HCT116 (cell line): ENCODE measurements around the gene MAN1A1. TPM values are rescaled to one million over a fixed set of nuclear protein-coding genes. Genes with fewer than 3 reads are reported as not detected.
A peak's percentile ranks its signal among the peaks of the same experiment; 100 is the strongest.

ENCODE experiments used
- ATAC-seq: fragments of 200-7000 bp; cut with Tn5 transposase; 2 replicates; pipeline ENCODE4 v1.9.1; 2020; ENCODE audit warnings: mild to moderate bottlenecking, moderate library complexity
- BruUV-seq: library from RNA; stranded (reverse); fragments of 400-500 nt; replicated peaks from 2 replicates; lab custom pipeline; 2021; lab: Mats Ljungman, UMichigan
- CTCF ChIA-PET: fragments of 300-600 bp; sonication (Branson Sonifier 250); formaldehyde crosslinking; loops from one replicate; lab custom pipeline; 2021; ENCODE audit warnings: antibody characterized with exemption; lab: Charles Lee
- POLR2A ChIA-PET: fragments of 300-600, 350-600 bp; sonication (Branson Sonifier 250); formaldehyde crosslinking; loops from one replicate; lab custom pipeline; 2021; ENCODE audit warnings: antibody characterized with exemption; lab: Charles Lee
- RAD21 ChIA-PET, 2 experiments: fragments of 300-600 bp; sonication (Branson Sonifier 250); formaldehyde crosslinking; loops; one replicate each; lab custom pipeline; 2023; ENCODE audit warnings: low total read pairs in 2 of 2; ENCODE audit not compliant: uncharacterized antibody in 2 of 2, unreplicated experiment in 2 of 2, low non-redundant PET in 1 of 2; lab: Charles Lee
- DNase-seq: peaks from one replicate; pipeline ENCODE4 v3.0.0-alpha.2; 2010; ENCODE audit warnings: low read depth, low spot score
- H2AFZ ChIP-seq: fragments of 200-600 bp; shearing (Covaris generic), sonication (generic); 2 replicates; pipeline ENCODE4 v1.6.1; 2017; ENCODE audit warnings: low read depth, mixed run types, mixed read lengths, antibody characterized with exemption, low read length; ENCODE audit not compliant: poor library complexity, severe bottlenecking
- H3K27ac ChIP-seq: 2 replicates; pipeline ENCODE4 v1.5.1; 2012; ENCODE audit warnings: low read depth, low read length
- H3K27me3 ChIP-seq: fragments of 200-600 bp; sonication (generic); 2 replicates; pipeline ENCODE4 v1.6.1; 2016; ENCODE audit warnings: mixed run types, low read length, mixed read lengths; ENCODE audit not compliant: insufficient read depth
- H3K36me3 ChIP-seq, 2 experiments: fragments of 200-500 bp in 1 of 2; fragments of 200-600 bp in 1 of 2; sonication (Bioruptor generic) in 1 of 2; sonication (generic) in 1 of 2; 2 replicates each; pipeline versions ENCODE4 v1.5.1 to v1.6.1; 2014 to 2016; ENCODE audit warnings: low read length in 2 of 2, inconsistent platforms in 1 of 2, mixed read lengths in 1 of 2, mixed run types in 1 of 2; ENCODE audit not compliant: insufficient read depth in 2 of 2, control insufficient read depth in 1 of 2
- H3K4me1 ChIP-seq, 2 experiments: fragments of 200-600 bp in 1 of 2; sonication (generic) in 1 of 2; 2 replicates each; pipeline versions ENCODE4 v1.5.1 to v1.6.1; 2012 to 2017; ENCODE audit warnings: low read length in 2 of 2, inconsistent platforms in 1 of 2, mild to moderate bottlenecking in 1 of 2, mixed read lengths in 1 of 2, mixed run types in 1 of 2, moderate library complexity in 1 of 2; ENCODE audit not compliant: insufficient read depth in 2 of 2, control insufficient read depth in 1 of 2
- H3K4me2 ChIP-seq: fragments of 200-600 bp; sonication (generic); 2 replicates; pipeline ENCODE4 v1.6.1; 2017; ENCODE audit warnings: mixed run types, low read length, mixed read lengths
- H3K4me3 ChIP-seq, 2 experiments: fragments of 200-600 bp in 1 of 2; sonication (generic) in 1 of 2; replicated peaks in 1 of 2; 2 replicates each; pipeline ENCODE4 v1.5.1; 2011 to 2016; ENCODE audit warnings: low read length in 2 of 2, control low read depth in 1 of 2, low read depth in 1 of 2, mild to moderate bottlenecking in 1 of 2, mixed read lengths in 1 of 2, mixed run types in 1 of 2
- H3K79me2 ChIP-seq: fragments of 200-600 bp; sonication (generic); 2 replicates; pipeline ENCODE4 v1.6.1; 2017; ENCODE audit warnings: mild to moderate bottlenecking, mixed run types, low read length, moderate library complexity, mixed read lengths; ENCODE audit not compliant: insufficient read depth
- H3K9ac ChIP-seq: fragments of 200-600 bp; sonication (generic); 2 replicates; pipeline ENCODE4 v1.6.1; 2016; ENCODE audit warnings: low read length, mixed read lengths
- H3K9me2 ChIP-seq: fragments of 200-600 bp; sonication (generic), shearing (Covaris generic); 2 replicates; pipeline ENCODE4 v1.6.1; 2017; ENCODE audit warnings: mixed run types, mild to moderate bottlenecking, moderate library complexity; ENCODE audit not compliant: insufficient read depth
- H3K9me3 ChIP-seq, 2 experiments: fragments of 200-500 bp in 1 of 2; fragments of 200-600 bp in 1 of 2; sonication (Bioruptor generic) in 1 of 2; sonication (generic) in 1 of 2; 2 replicates each; pipeline ENCODE4 v1.6.1; 2014 to 2017; ENCODE audit warnings: low read length in 2 of 2, mixed read lengths in 2 of 2, inconsistent platforms in 1 of 2, low read depth in 1 of 2, mild to moderate bottlenecking in 1 of 2, mixed run types in 1 of 2, moderate library complexity in 1 of 2; ENCODE audit not compliant: control insufficient read depth in 1 of 2, insufficient read depth in 1 of 2
- H4K20me1 ChIP-seq: fragments of 200-600 bp; sonication (generic), shearing (Covaris generic); 2 replicates; pipeline ENCODE4 v1.6.1; 2017; ENCODE audit warnings: mixed run types, mild to moderate bottlenecking, moderate library complexity; ENCODE audit not compliant: insufficient read depth
- ATF3 ChIP-seq: IDR thresholded peaks from 2 replicates; pipeline ENCODE4 v1.6.1; 2012
- CEBPB ChIP-seq: IDR thresholded peaks from 2 replicates; pipeline ENCODE4 v1.6.1; 2012; ENCODE audit warnings: low read depth
- CTCF ChIP-seq, 3 experiments: fragments of 200-600 bp in 1 of 3; sonication (generic) in 1 of 3; IDR thresholded peaks in 2 of 3; conservative IDR thresholded peaks in 1 of 3; 2 replicates each; pipeline ENCODE4 v1.5.1; 2012 to 2017; ENCODE audit warnings: low read depth in 2 of 3, low read length in 2 of 3, antibody characterized with exemption in 1 of 3, borderline replicate concordance in 1 of 3, control low read depth in 1 of 3, mild to moderate bottlenecking in 1 of 3, mixed read lengths in 1 of 3, mixed run types in 1 of 3, moderate library complexity in 1 of 3; ENCODE audit not compliant: insufficient read depth in 1 of 3
- EZH2 ChIP-seq: fragments of 200-600 bp; sonication (generic); IDR thresholded peaks from 2 replicates; pipeline ENCODE4 v1.6.1; 2017; ENCODE audit warnings: antibody characterized with exemption, mixed run types
- EZH2phosphoT487 ChIP-seq: fragments of 200-600 bp; IDR thresholded peaks from 2 replicates; pipeline ENCODE4 v1.6.1; 2018; ENCODE audit warnings: antibody characterized with exemption, borderline replicate concordance
- FOSL1 ChIP-seq: IDR thresholded peaks from 2 replicates; pipeline ENCODE4 v1.6.1; 2012; ENCODE audit warnings: low read depth
- JUND ChIP-seq: IDR thresholded peaks from 2 replicates; pipeline ENCODE4 v1.6.1; 2012
- POLR2A ChIP-seq: IDR thresholded peaks from 2 replicates; pipeline ENCODE4 v1.7.0; 2011; ENCODE audit warnings: borderline replicate concordance; ENCODE audit not compliant: insufficient read depth, insufficient read length; ENCODE audit errors: extremely low read depth
- REST ChIP-seq: IDR thresholded peaks from 2 replicates; pipeline ENCODE4 v1.6.1; 2012; ENCODE audit warnings: low read depth
- SIN3A ChIP-seq: IDR thresholded peaks from 2 replicates; pipeline ENCODE4 v1.6.1; 2012; ENCODE audit warnings: low read depth
- SP1 ChIP-seq: IDR thresholded peaks from 2 replicates; pipeline ENCODE4 v1.6.1; 2012; ENCODE audit warnings: low read depth
- TCF7L2 ChIP-seq: IDR thresholded peaks from 2 replicates; pipeline ENCODE4 v1.7.0; 2011; ENCODE audit warnings: borderline replicate concordance, inconsistent platforms; ENCODE audit not compliant: insufficient read depth, insufficient read length; ENCODE audit errors: extremely low read depth
- YY1 ChIP-seq: IDR thresholded peaks from 2 replicates; pipeline ENCODE4 v1.6.1; 2011; ENCODE audit warnings: low read length, low read depth, moderate library complexity, mild to moderate bottlenecking; ENCODE audit not compliant: insufficient replicate concordance; ENCODE audit errors: extremely low read depth
- ZFX ChIP-seq: fragments of 450-650 bp; IDR thresholded peaks from 2 replicates; pipeline ENCODE4 v1.6.1; 2017
- ZNF274 ChIP-seq: fragments of 200-500 bp; sonication (Bioruptor generic); IDR thresholded peaks from 2 replicates; pipeline ENCODE4 v1.6.1; 2014; ENCODE audit warnings: mild to moderate bottlenecking, low read depth, low read length, inconsistent platforms
- intact Hi-C: fragments of 100-400 bp; cut with micrococcal nuclease; formaldehyde crosslinking; loops from 2 replicates; pipeline ENCODE4 v1.10.0; 2022
- total RNA-seq: library from RNA; stranded (reverse); gene quantifications from one replicate; pipeline ENCODE4 v1.2.1, GENCODE V29; 2021; ENCODE audit not compliant: unreplicated experiment

Gene MAN1A1
- total RNA-seq, 1 experiment from 2014 or later = 46.0 TPM

- Histone ChIP-seq H3K4me3 (no peak overlapping the region), H3K27me3 (no peaks in the 10 kb centered on the region), H3K9ac (no peak overlapping the region), H2AFZ (peak overlapping the region; percentile 56), H3K4me2 (no peak overlapping the region), H3K36me3 (no peaks in the 10 kb centered on the region), H3K79me2 (no peaks in the 10 kb centered on the region), H3K4me1 (no peaks in the 10 kb centered on the region), H3K9me3 (no peaks in the 10 kb centered on the region), H4K20me1 (no peaks in the 10 kb centered on the region), H3K9me2 (no peaks in the 10 kb centered on the region), H3K27ac (no peak overlapping the region)
- ChIA-PET POLR2A (no interaction called here), CTCF (no interaction called here), RAD21 (no interaction called here)
- BruUV-seq = no TSS peak
- ATAC-seq = no peak
- intact Hi-C loops = no loop called here
- no peak for DNase-seq
- no peak for TF ChIP-seq ATF3
- TF ChIP-seq CTCF (IDR thresholded peaks at IDR 0.05 in 2 of 3, conservative IDR thresholded peaks at IDR 0.05 in 1 of 3; ENCODE audit: borderline replicate concordance in 1 of 3, insufficient read depth in 1 of 3, low read depth in 2 of 3, low read length in 2 of 3) = no peak
- no peak for TF ChIP-seq SP1
- no peak for TF ChIP-seq JUND
- no peak for TF ChIP-seq CEBPB
- TF ChIP-seq FOSL1 = no peak
- no peak for TF ChIP-seq EZH2
- TF ChIP-seq ZNF274 = no peak
- no peak for TF ChIP-seq YY1
- TF ChIP-seq TCF7L2 = no peak
- no peak for TF ChIP-seq ZFX
- no peak for TF ChIP-seq POLR2A
- TF ChIP-seq SIN3A = no peak
- TF ChIP-seq EZH2phosphoT487 = no peak
- TF ChIP-seq REST = no peak
These were observed 40.8 kb upstream of the MAN1A1 start for GRCh38 chr6:119390247-119390793.
